CD8-positive, alpha-beta memory T cell (primary cell): Measurements from ENCODE around the gene ZNF597. TPM values are rescaled to one million over a fixed set of nuclear protein-coding genes. Genes with fewer than 3 reads are reported as not detected.

Source experiments
- CTCF ChIA-PET: fragments of 350-600 bp; sonication (Branson Sonifier 250); formaldehyde crosslinking; loops from one replicate; lab custom pipeline; 2021; ENCODE audit warnings: antibody characterized with exemption; lab: Charles Lee
- POLR2A ChIA-PET: fragments of 350-600 bp; sonication (Branson Sonifier 250); formaldehyde crosslinking; loops from one replicate; lab custom pipeline; 2021; ENCODE audit warnings: antibody characterized with exemption; lab: Charles Lee
- DNase-seq, 5 donors: peaks; one replicate each; pipeline versions ENCODE4 v3.0.0 to v3.0.0-alpha.2; 2020 to 2022; ENCODE audit warnings: mixed read lengths in 1 of 5
- H3K27ac ChIP-seq: one replicate; pipeline ENCODE4 v1.7.0; 2013; ENCODE audit warnings: low read depth, mild to moderate bottlenecking, low read length, moderate library complexity
- H3K27me3 ChIP-seq: 2 replicates; pipeline ENCODE4 v1.7.0; 2013; ENCODE audit warnings: low read length, mild to moderate bottlenecking; ENCODE audit not compliant: insufficient read depth, poor library complexity, severe bottlenecking
- H3K36me3 ChIP-seq: 2 replicates; pipeline ENCODE4 v1.7.0; 2013; ENCODE audit warnings: mild to moderate bottlenecking, low read length, moderate library complexity; ENCODE audit not compliant: insufficient read depth
- H3K4me1 ChIP-seq: 2 replicates; pipeline ENCODE4 v1.7.0; 2013; ENCODE audit warnings: mild to moderate bottlenecking, low read length, moderate library complexity; ENCODE audit not compliant: insufficient read depth
- H3K4me3 ChIP-seq: 2 replicates; pipeline ENCODE4 v1.7.0; 2013; ENCODE audit warnings: mild to moderate bottlenecking, low read length
- H3K9me3 ChIP-seq: 2 replicates; pipeline ENCODE4 v1.7.0; 2013; ENCODE audit warnings: mild to moderate bottlenecking, low read length
- H3K27ac Mint-ChIP-seq, 8 donors: one replicate each; pipeline ENCODE4 v1.8.0; 2020 to 2021; ENCODE audit warnings: mixed read lengths in 8 of 8, mild to moderate bottlenecking in 6 of 8, inconsistent platforms in 3 of 8, moderate library complexity in 3 of 8
- H3K27me3 Mint-ChIP-seq, 2 donors: one replicate each; pipeline ENCODE4 v1.8.0; 2020 to 2021; ENCODE audit warnings: mixed read lengths in 2 of 2, mild to moderate bottlenecking in 1 of 2, moderate library complexity in 1 of 2
- H3K36me3 Mint-ChIP-seq, 3 donors: one replicate each; pipeline ENCODE4 v1.8.0; 2020 to 2021; ENCODE audit warnings: mixed read lengths in 3 of 3, inconsistent platforms in 1 of 3, mild to moderate bottlenecking in 1 of 3
- H3K4me1 Mint-ChIP-seq, 3 donors: one replicate each; pipeline ENCODE4 v1.8.0; 2020 to 2021; ENCODE audit warnings: mixed read lengths in 3 of 3, inconsistent platforms in 1 of 3, mild to moderate bottlenecking in 1 of 3
- H3K4me3 Mint-ChIP-seq, 7 donors: one replicate each; pipeline ENCODE4 v1.8.0; 2020 to 2021; ENCODE audit warnings: mixed read lengths in 7 of 7, mild to moderate bottlenecking in 6 of 7, moderate library complexity in 4 of 7, inconsistent platforms in 2 of 7
- H3K9me3 Mint-ChIP-seq, 5 donors: one replicate each; pipeline ENCODE4 v1.8.0; 2020 to 2022; ENCODE audit warnings: mixed read lengths in 5 of 5, mild to moderate bottlenecking in 3 of 5, moderate library complexity in 2 of 5, inconsistent platforms in 1 of 5
- polyA plus RNA-seq: library from polyadenylated mRNA; unstranded; fragments of 300-500 nt; fragmentation: Illumina TruSeq; gene quantifications from one replicate; pipeline ENCODE4 v1.2.3, GENCODE V29; 2021
- total RNA-seq, 2 experiments: library from RNA; stranded (reverse); gene quantifications; one replicate each; pipeline ENCODE4 v1.2.3, GENCODE V29; 2021

ZNF597 gene, protein sequence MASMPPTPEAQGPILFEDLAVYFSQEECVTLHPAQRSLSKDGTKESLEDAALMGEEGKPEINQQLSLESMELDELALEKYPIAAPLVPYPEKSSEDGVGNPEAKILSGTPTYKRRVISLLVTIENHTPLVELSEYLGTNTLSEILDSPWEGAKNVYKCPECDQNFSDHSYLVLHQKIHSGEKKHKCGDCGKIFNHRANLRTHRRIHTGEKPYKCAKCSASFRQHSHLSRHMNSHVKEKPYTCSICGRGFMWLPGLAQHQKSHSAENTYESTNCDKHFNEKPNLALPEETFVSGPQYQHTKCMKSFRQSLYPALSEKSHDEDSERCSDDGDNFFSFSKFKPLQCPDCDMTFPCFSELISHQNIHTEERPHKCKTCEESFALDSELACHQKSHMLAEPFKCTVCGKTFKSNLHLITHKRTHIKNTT
- total RNA-seq, result 1 to 10 TPM; 2.4 TPM
- polyA plus RNA-seq, result 1.3 TPM

GRCh38 chr16:3443108-3444031 is at the start of gene ZNF597, which contains the start of gene NAA60:
TSS of gene ZNF597 (minus strand) at chr16:3443504. CDS start at chr16:3443153, 351 bp downstream.
TSS of gene NAA60 (plus strand) at chr16:3443680. CDS start at chr16:3476228, 32,548 bp downstream.
- Histone ChIP-seq H3K9me3 (no peaks in the 10 kb centered on the region), H3K36me3 (no peaks in the 10 kb centered on the region), H3K27ac (peak within 1 kb of the TSS; percentile 66), H3K27me3 (no peaks in the 10 kb centered on the region), H3K4me1 (peaks cover 10% of the 10 kb centered on the region), H3K4me3 (peak within 1 kb of the TSS; percentile 71)
- DNase-seq, result peak; percentile 65 to 84 (median 83)
- CTCF ChIA-PET, result interaction anchor here (0.9 to 1.8 kb wide), 7 partner anchors 14 to 284 kb away, joined by 3 to 6 read pairs (median 3); partner anchors contain the start of genes ZNF174 and ZSCAN32
- peaks cover 1 to 4% of the 10 kb centered on the region in 2 donors for H3K27me3 Mint-ChIP-seq
- peaks cover 6 to 12% (median 8%) of the 10 kb centered on the region in 5 donors for H3K9me3 Mint-ChIP-seq
- peak within 1 kb of the TSS; percentile 93 to 99 (median 97) for H3K4me3 Mint-ChIP-seq
- peaks cover 14 to 51% (median 19%) of the 10 kb centered on the region in 3 donors for H3K36me3 Mint-ChIP-seq
- POLR2A ChIA-PET, result interaction anchor here (0.7 to 1.6 kb wide), 3 partner anchors 14 to 418 kb away, joined by 3 to 9 read pairs (median 5); no protein-coding TSS in a partner anchor
- peaks cover 29 to 56% (median 52%) of the 10 kb centered on the region in 3 donors for H3K4me1 Mint-ChIP-seq
- peak within 1 kb of the TSS; percentile 75 to 98 (median 97) for H3K27ac Mint-ChIP-seq

- POLR2A ChIA-PET, result no interaction called here
- DNase-seq, result no peak
- H3K9me3 ChIP-seq, result no peaks in the 10 kb centered on the region
- CTCF ChIA-PET, result interaction anchor here (1.0 kb wide), 1 partner anchor 13 kb away, joined by 3 read pairs; no protein-coding TSS in a partner anchor
- no peaks in the 10 kb centered on the region for H3K4me1 ChIP-seq
- no peaks in the 10 kb centered on the region for H3K9me3 Mint-ChIP-seq
- H3K4me3 Mint-ChIP-seq, result no peak overlapping the region
- peaks cover 0 to 3% (median 0%) of the 10 kb centered on the region in 3 donors for H3K36me3 Mint-ChIP-seq
- peaks cover 0 to 5% (median 2%) of the 10 kb centered on the region in 3 donors for H3K4me1 Mint-ChIP-seq
- no peak overlapping the region for H3K27ac ChIP-seq
- no peaks in the 10 kb centered on the region for H3K27me3 Mint-ChIP-seq
- H3K36me3 ChIP-seq, result no peaks in the 10 kb centered on the region
- peak overlapping the region in 1 of 8 donors; percentile 32 for H3K27ac Mint-ChIP-seq
- no peaks in the 10 kb centered on the region for H3K27me3 ChIP-seq
- no peak overlapping the region for H3K4me3 ChIP-seq
Observed at GRCh38 chr16:3492356-3492755, 49.1 kb upstream of the ZNF597 start.

GRCh38 chr16:3490911-3491629 is 47.8 kb upstream of the ZNF597 start:
- CTCF ChIA-PET, result interaction anchor here (0.8 kb wide), 1 partner anchor 10 kb away, joined by 3 read pairs; no protein-coding TSS in a partner anchor
- no peak for DNase-seq
- Histone ChIP-seq H3K36me3 (peaks cover under 1% of the 10 kb centered on the region), H3K9me3 (no peaks in the 10 kb centered on the region), H3K4me3 (no peak overlapping the region), H3K27me3 (no peaks in the 10 kb centered on the region), H3K27ac (no peak overlapping the region), H3K4me1 (no peaks in the 10 kb centered on the region)
- peaks cover 0 to 12% (median 0%) of the 10 kb centered on the region in 3 donors for H3K36me3 Mint-ChIP-seq
- POLR2A ChIA-PET, result interaction anchor here (0.6 kb wide), 1 partner anchor 362 kb away, joined by 5 read pairs; no protein-coding TSS in a partner anchor
- peak overlapping the region in 3 of 8 donors; percentile 29 to 87 (median 66) for H3K27ac Mint-ChIP-seq
- no peaks in the 10 kb centered on the region for H3K27me3 Mint-ChIP-seq
- no peak overlapping the region for H3K4me3 Mint-ChIP-seq
- H3K9me3 Mint-ChIP-seq, result no peaks in the 10 kb centered on the region
- peaks cover 0 to 5% (median 2%) of the 10 kb centered on the region in 3 donors for H3K4me1 Mint-ChIP-seq

- no peak for DNase-seq
Observed at GRCh38 chr16:3488801-3489200, 45.5 kb upstream of the ZNF597 start.

DNA sequence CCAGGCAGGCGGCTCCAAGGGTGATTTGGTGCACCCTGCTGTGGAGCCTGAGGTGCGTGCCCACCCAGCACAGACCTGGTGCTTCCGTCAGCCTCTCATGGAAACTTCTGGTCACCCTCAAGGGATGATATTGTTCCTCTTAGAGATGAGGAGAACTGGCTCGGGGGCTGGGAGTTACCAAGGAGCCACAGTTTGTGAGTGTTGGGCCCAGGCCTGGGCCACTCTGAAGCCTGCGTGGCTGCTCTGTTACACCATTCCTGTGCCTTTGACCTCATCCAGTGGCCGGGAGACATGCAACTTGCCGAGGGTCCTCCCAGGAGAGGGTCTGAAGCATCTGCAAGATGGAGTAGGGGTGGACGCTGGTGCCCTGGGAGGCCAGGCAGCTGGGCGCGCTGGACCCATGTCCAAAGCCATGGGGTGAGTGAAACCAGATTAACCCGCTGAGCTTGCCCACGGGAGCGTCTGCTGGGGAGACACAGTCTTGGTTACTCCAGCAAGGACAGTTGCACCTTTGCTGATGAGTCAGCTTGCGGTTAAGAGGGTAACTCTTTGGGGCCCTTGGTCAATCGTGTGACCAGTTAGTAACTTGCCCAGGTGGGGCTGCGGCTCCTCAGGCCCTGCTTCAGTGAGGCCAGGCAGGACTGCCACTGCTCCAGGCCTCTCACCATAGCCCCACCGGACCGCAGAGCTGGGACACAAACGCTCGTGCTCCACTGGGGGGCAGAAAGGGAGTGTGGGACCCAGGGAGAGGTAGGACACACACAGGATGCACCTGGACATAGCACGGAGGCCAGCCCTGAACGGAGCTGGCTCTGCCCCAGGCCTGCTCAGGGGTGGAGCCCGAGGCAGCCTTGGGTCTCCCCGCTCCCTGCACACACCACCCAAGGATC is 44.5 kb upstream of the ZNF597 start:
- H3K4me3 ChIP-seq, result no peak overlapping the region
- H3K36me3 ChIP-seq, result peaks cover 15% of the 10 kb centered on the region
- Mint-ChIP-seq H3K36me3 (peaks cover 5 to 44% (median 6%) of the 10 kb centered on the region in 3 donors), H3K9me3 (no peaks in the 10 kb centered on the region), H3K4me3 (no peak overlapping the region), H3K27me3 (no peaks in the 10 kb centered on the region), H3K4me1 (peaks cover 0 to 6% (median 5%) of the 10 kb centered on the region in 3 donors), H3K27ac (peak overlapping the region in 1 of 8 donors; percentile 21)
- DNase-seq, result no peak
- H3K27me3 ChIP-seq, result no peaks in the 10 kb centered on the region
- H3K4me1 ChIP-seq, result no peaks in the 10 kb centered on the region
- ChIA-PET POLR2A (no interaction called here), CTCF (interaction anchor here (0.9 kb wide), 1 partner anchor 79 kb away, joined by 3 read pairs; no protein-coding TSS in a partner anchor)
- no peaks in the 10 kb centered on the region for H3K9me3 ChIP-seq
- no peak overlapping the region for H3K27ac ChIP-seq

More at GRCh38 chr16:3488801-3489200, 45.5 kb upstream of the ZNF597 start:
- Mint-ChIP-seq H3K27ac (no peak overlapping the region), H3K9me3 (no peaks in the 10 kb centered on the region), H3K36me3 (peaks cover 0 to 34% (median 0%) of the 10 kb centered on the region in 3 donors), H3K27me3 (no peaks in the 10 kb centered on the region), H3K4me3 (no peak overlapping the region), H3K4me1 (peaks cover 0 to 5% (median 2%) of the 10 kb centered on the region in 3 donors)
- H3K27ac ChIP-seq, result no peak overlapping the region
- no peaks in the 10 kb centered on the region for H3K9me3 ChIP-seq
- H3K36me3 ChIP-seq, result peaks cover 8% of the 10 kb centered on the region
- no peak overlapping the region for H3K4me3 ChIP-seq
- no peaks in the 10 kb centered on the region for H3K27me3 ChIP-seq
- CTCF ChIA-PET, result interaction anchor here (1.7 kb wide), 1 partner anchor 12 kb away, joined by 4 read pairs; the partner anchor contains the start of gene CLUAP1
- no peaks in the 10 kb centered on the region for H3K4me1 ChIP-seq
- POLR2A ChIA-PET, result no interaction called here

GRCh38 chr16:3486506-3487215 is 43.4 kb upstream of the ZNF597 start:
- Mint-ChIP-seq H3K27ac (peak overlapping the region in 1 of 8 donors; percentile 21), H3K27me3 (no peaks in the 10 kb centered on the region), H3K4me1 (peaks cover 0 to 7% (median 5%) of the 10 kb centered on the region in 3 donors), H3K4me3 (no peak overlapping the region), H3K9me3 (no peaks in the 10 kb centered on the region), H3K36me3 (peaks cover 10 to 55% (median 12%) of the 10 kb centered on the region in 3 donors)
- no peaks in the 10 kb centered on the region for H3K4me1 ChIP-seq
- no peak for DNase-seq
- no peak overlapping the region for H3K27ac ChIP-seq
- no peak overlapping the region for H3K4me3 ChIP-seq
- H3K36me3 ChIP-seq, result peaks cover 15% of the 10 kb centered on the region
- POLR2A ChIA-PET, result interaction anchor here (0.5 kb wide), 1 partner anchor 1052 kb away, joined by 4 read pairs; the partner anchor contains the start of gene CDIP1
- no peaks in the 10 kb centered on the region for H3K27me3 ChIP-seq
- CTCF ChIA-PET, result no interaction called here
- no peaks in the 10 kb centered on the region for H3K9me3 ChIP-seq
